GM12878 (cell line): ENCODE results near the gene AMBP. TPM values are rescaled to one million over a fixed set of nuclear protein-coding genes. Genes with fewer than 3 reads are reported as not detected.

ENCODE experiments used
- ATAC-seq: fragments of 200-7000 bp; cut with Tn5 transposase; 3 replicates; pipeline ENCODE4 v1.9.1; 2020; ENCODE audit warnings: mild to moderate bottlenecking, moderate library complexity
- BruUV-seq: library from RNA; stranded (reverse); fragments of 400-500 nt; replicated peaks from 2 replicates; lab custom pipeline; 2021; lab: Mats Ljungman, UMichigan
- CTCF ChIA-PET: fragments of 300-600 bp; sonication (Branson Sonifier 250); formaldehyde crosslinking; extraction: SDS; loops from one replicate; lab custom pipeline; 2021; ENCODE audit warnings: inconsistent platforms; lab: Yijun Ruan, JAX
- POLR2A ChIA-PET: fragments of 350-600 bp; formaldehyde crosslinking; extraction: SDS; loops from one replicate; lab custom pipeline; 2021; ENCODE audit warnings: inconsistent platforms; lab: Charles Lee
- RAD21 ChIA-PET: fragments of 300-600 bp; sonication (Branson Sonifier 250); formaldehyde crosslinking; loops from one replicate; lab custom pipeline; 2023; ENCODE audit warnings: antibody characterized with exemption; ENCODE audit not compliant: unreplicated experiment; lab: Charles Lee
- SMC1A ChIA-PET: fragments of 300-600 bp; sonication (Branson Sonifier 250); formaldehyde crosslinking; loops from one replicate; lab custom pipeline; 2023; ENCODE audit not compliant: unreplicated experiment, uncharacterized antibody; lab: Charles Lee
- DNase-seq: peaks from one replicate; pipeline ENCODE4 v3.0.0-alpha.2; 2011; ENCODE audit warnings: low read depth, low spot score
- FAIRE-seq: peaks from 3 replicates; lab custom pipeline; 2011; peaks lifted over from hg19 to GRCh38; lab: Jason Lieb, UNC
- H2AFZ ChIP-seq: 2 replicates; pipeline ENCODE4 v1.6.0; 2011; ENCODE audit warnings: low read depth, low read length, control low read depth; ENCODE audit not compliant: control insufficient read depth
- H3K27ac ChIP-seq: 2 replicates; pipeline ENCODE4 v1.5.1; 2011; ENCODE audit warnings: control low read depth; ENCODE audit not compliant: control insufficient read depth, insufficient read depth
- H3K27me3 ChIP-seq, 2 experiments: replicated peaks in 1 of 2; 2 replicates each; pipeline versions ENCODE4 v1.6.0 to v1.6.1; 2011; ENCODE audit warnings: low read length in 1 of 2; ENCODE audit not compliant: control insufficient read depth in 2 of 2, insufficient read depth in 2 of 2
- H3K36me3 ChIP-seq, 2 experiments: 2 replicates each; pipeline ENCODE4 v1.5.1; 2011; ENCODE audit warnings: low read length in 1 of 2; ENCODE audit not compliant: control insufficient read depth in 2 of 2, insufficient read depth in 2 of 2
- H3K4me1 ChIP-seq: 2 replicates; pipeline ENCODE4 v1.6.1; 2011; ENCODE audit warnings: mild to moderate bottlenecking, low read length, moderate library complexity, mixed read lengths; ENCODE audit not compliant: control insufficient read depth, insufficient read depth
- H3K4me2 ChIP-seq: 2 replicates; pipeline ENCODE4 v1.6.0; 2011; ENCODE audit warnings: control low read depth; ENCODE audit not compliant: control insufficient read depth, insufficient read depth
- H3K4me3 ChIP-seq: fragments of 200-600 bp; sonication (generic); 2 replicates; pipeline ENCODE4 v1.5.1; 2016
- H3K79me2 ChIP-seq: 2 replicates; pipeline ENCODE4 v1.6.0; 2011; ENCODE audit warnings: low read length; ENCODE audit not compliant: control insufficient read depth, insufficient read depth
- H3K9ac ChIP-seq: 2 replicates; pipeline ENCODE4 v1.8.0; 2011; ENCODE audit warnings: low read length, control low read depth, mixed read lengths; ENCODE audit not compliant: control insufficient read depth, insufficient read depth
- H3K9me3 ChIP-seq: replicated peaks from 3 replicates; pipeline ENCODE4 v1.5.1; 2011; ENCODE audit warnings: mild to moderate bottlenecking, low read length; ENCODE audit not compliant: control insufficient read depth, insufficient read depth
- H4K20me1 ChIP-seq: 2 replicates; pipeline ENCODE4 v1.6.0; 2011; ENCODE audit not compliant: control insufficient read depth, insufficient read depth
- ATF7 ChIP-seq: fragments of 450-650 bp; IDR thresholded peaks from 2 replicates; pipeline ENCODE4 v1.6.1; 2016; ENCODE audit warnings: low read depth, mild to moderate bottlenecking
- BACH1 ChIP-seq: fragments of 450-650 bp; IDR thresholded peaks from 2 replicates; pipeline ENCODE4 v1.6.1; 2017; ENCODE audit warnings: mild to moderate bottlenecking, borderline replicate concordance
- BRCA1 ChIP-seq: IDR thresholded peaks from 2 replicates; pipeline ENCODE4 v1.6.1; 2011; ENCODE audit warnings: low read depth, low read length, improper control_type of control experiment
- EGR1 ChIP-seq, 2 experiments: IDR thresholded peaks; 1 replicate in 1 of 2; 2 replicates in 1 of 2; pipeline ENCODE4 v1.6.1; 2011 to 2012; ENCODE audit warnings: low read depth in 2 of 2, low read length in 2 of 2, borderline replicate concordance in 1 of 2, mild to moderate bottlenecking in 1 of 2, moderate library complexity in 1 of 2
- ESRRA ChIP-seq: IDR thresholded peaks from 2 replicates; pipeline ENCODE4 v1.6.1; 2012; ENCODE audit warnings: mild to moderate bottlenecking, low read length, improper control_type of control experiment
- FOXM1 ChIP-seq: IDR thresholded peaks from 2 replicates; pipeline ENCODE4 v1.6.1; 2012; ENCODE audit warnings: low read depth, mild to moderate bottlenecking, inconsistent platforms, low read length, moderate library complexity
- GATAD2B ChIP-seq: fragments of 450-650 bp; conservative IDR thresholded peaks from 2 replicates; pipeline ENCODE4 v1.6.1; 2017; ENCODE audit warnings: low read depth, mild to moderate bottlenecking, moderate library complexity
- MEF2B ChIP-seq: fragments of 450-650 bp; IDR thresholded peaks from 2 replicates; pipeline ENCODE4 v1.6.1; 2018; ENCODE audit warnings: mild to moderate bottlenecking, moderate library complexity; ENCODE audit not compliant: partially characterized antibody, poor library complexity, severe bottlenecking
- NFXL1 ChIP-seq: fragments of 450-650 bp; IDR thresholded peaks from 2 replicates; pipeline ENCODE4 v1.6.1; 2017; ENCODE audit warnings: antibody characterized with exemption, mild to moderate bottlenecking, borderline replicate concordance
- SPI1 ChIP-seq: IDR thresholded peaks from 2 replicates; pipeline ENCODE4 v1.6.1; 2011; ENCODE audit warnings: low read depth, mild to moderate bottlenecking, low read length, moderate library complexity, borderline replicate concordance; ENCODE audit not compliant: insufficient read depth
- ZNF24 ChIP-seq: fragments of 450-650 bp; IDR thresholded peaks from 2 replicates; pipeline ENCODE4 v1.6.1; 2017; ENCODE audit warnings: antibody characterized with exemption, mild to moderate bottlenecking
- WGBS: methylation state at CpG from one replicate; pipeline ENCODE4 v1.1.6; 2016; ENCODE audit warnings: low lambda C conversion rate; ENCODE audit not compliant: insufficient replicate concordance, insufficient coverage; ENCODE audit errors: missing lambda C conversion rate; 5-methylcytosine and 5-hydroxymethylcytosine counted together
- in situ Hi-C: fragments of 300-500 bp; cut with MboI; formaldehyde crosslinking; loops from 9 replicates; pipeline ENCODE4 v1.14.3; 2018; ENCODE audit warnings: mixed read lengths
- intact Hi-C: fragments of 100-400 bp; cut with micrococcal nuclease; formaldehyde crosslinking; loops from one replicate; pipeline ENCODE4 v1.14.2; 2022; ENCODE audit not compliant: unreplicated experiment
- polyA plus RNA-seq, 11 experiments: library from polyadenylated mRNA; depleted of rRNA in 4 of 11; unstranded in 6 of 11; stranded (reverse) in 5 of 11; fragments of >200 nt; fragmentation: Nextera tagmentation in 4 of 11; fragmentation: Illumina TruSeq in 1 of 11; extraction: Ambion mirVana in 4 of 11; extraction: Trizol in 1 of 11; gene quantifications; 1 replicate in 1 of 11; 2 replicates in 10 of 11; pipeline versions ENCODE4 v1.2.1 to v1.2.3, GENCODE V29; 2011 to 2016; ENCODE audit warnings: inconsistent platforms in 2 of 11, missing spikeins in 2 of 11, low read depth in 1 of 11
- total RNA-seq, 4 experiments: library from RNA; depleted of rRNA in 3 of 4; stranded (reverse); fragments of >200 nt in 3 of 4; fragmentation: Illumina TruSeq in 1 of 4; extraction: Trizol in 1 of 4; gene quantifications; 2 replicates each; pipeline versions ENCODE4 v1.2.1 to v1.2.3, GENCODE V29; 2013 to 2021
- TF ChIP-seq, protein P1 (sequence below): fragments of 450-650 bp; IDR thresholded peaks from 2 replicates; pipeline ENCODE4 v1.6.1; 2017; ENCODE audit warnings: antibody characterized with exemption, mild to moderate bottlenecking, moderate library complexity
- TF ChIP-seq, protein P2 (sequence below): IDR thresholded peaks from 2 replicates; pipeline ENCODE4 v1.6.1; 2012; ENCODE audit warnings: low read depth, low read length, improper control_type of control experiment
- TF ChIP-seq, protein P3 (sequence below): fragments of 450-650 bp; formaldehyde crosslinking; IDR thresholded peaks from 2 replicates; pipeline ENCODE4 v1.5.0; 2022; ENCODE audit warnings: mild to moderate bottlenecking, missing genetic modification characterization

Gene AMBP
- total and polyA plus RNA-seq, 10 of the 15 experiments (the other 5 are each of a cell fraction or from before 2014, with no cell fraction given): 0.11 to 2.3 (median 0.18) TPM; not detected in 7

DNA sequence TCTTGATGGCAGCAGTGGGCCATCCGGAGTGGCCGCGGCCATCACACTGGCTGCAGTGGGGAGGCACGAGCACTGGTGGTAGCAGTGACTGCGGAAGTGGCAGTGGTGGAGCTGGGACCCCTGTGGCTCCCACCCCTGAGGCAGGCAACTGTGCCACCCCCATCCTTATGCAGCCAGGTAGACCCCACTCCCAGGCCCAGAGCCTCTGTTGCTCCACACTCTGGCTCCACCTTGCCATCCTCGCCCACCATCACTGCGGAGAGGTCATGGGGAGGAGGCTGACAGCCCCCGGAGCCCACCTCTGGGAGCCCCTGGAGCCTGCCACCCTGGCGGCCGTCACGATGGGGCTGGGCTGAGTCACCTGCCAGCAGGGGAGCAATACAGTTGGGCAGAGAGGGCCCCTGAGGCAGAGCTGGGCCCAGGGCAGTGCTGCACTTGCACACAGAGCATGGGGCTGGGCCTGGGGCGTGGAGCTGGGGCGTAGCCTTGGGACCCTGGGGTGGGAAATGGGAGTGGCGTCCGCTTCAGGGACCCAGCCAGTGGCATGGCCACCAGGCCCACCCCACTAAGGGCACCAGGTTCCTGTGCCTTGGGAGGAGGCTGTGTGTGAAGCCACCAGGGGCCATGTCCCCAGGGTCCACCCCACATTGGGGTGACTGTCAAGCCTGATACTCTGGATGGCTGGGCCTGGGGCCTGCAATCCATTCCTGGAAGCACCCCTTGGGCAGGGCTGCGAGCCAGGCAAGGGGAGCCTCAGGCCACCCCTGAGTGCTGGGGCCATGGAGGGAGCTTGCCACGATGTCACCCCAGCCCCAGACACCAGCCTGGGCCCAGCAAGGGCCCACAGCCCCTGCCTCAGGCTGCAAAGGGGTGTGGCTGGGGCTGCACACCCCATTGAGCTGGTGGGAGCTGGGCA is 7.7 kb downstream of the AMBP start:
- no peak for ATAC-seq
- TF ChIP-seq, protein P1, sequence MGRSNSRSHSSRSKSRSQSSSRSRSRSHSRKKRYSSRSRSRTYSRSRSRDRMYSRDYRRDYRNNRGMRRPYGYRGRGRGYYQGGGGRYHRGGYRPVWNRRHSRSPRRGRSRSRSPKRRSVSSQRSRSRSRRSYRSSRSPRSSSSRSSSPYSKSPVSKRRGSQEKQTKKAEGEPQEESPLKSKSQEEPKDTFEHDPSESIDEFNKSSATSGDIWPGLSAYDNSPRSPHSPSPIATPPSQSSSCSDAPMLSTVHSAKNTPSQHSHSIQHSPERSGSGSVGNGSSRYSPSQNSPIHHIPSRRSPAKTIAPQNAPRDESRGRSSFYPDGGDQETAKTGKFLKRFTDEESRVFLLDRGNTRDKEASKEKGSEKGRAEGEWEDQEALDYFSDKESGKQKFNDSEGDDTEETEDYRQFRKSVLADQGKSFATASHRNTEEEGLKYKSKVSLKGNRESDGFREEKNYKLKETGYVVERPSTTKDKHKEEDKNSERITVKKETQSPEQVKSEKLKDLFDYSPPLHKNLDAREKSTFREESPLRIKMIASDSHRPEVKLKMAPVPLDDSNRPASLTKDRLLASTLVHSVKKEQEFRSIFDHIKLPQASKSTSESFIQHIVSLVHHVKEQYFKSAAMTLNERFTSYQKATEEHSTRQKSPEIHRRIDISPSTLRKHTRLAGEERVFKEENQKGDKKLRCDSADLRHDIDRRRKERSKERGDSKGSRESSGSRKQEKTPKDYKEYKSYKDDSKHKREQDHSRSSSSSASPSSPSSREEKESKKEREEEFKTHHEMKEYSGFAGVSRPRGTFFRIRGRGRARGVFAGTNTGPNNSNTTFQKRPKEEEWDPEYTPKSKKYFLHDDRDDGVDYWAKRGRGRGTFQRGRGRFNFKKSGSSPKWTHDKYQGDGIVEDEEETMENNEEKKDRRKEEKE: no peak
- TF ChIP-seq EGR1 (IDR thresholded peaks at IDR 0.05; ENCODE audit: borderline replicate concordance in 1 of 2, low read depth in 2 of 2, low read length in 2 of 2) (no peak), BRCA1 (no peak), BACH1 (no peak), SPI1 (no peak), GATAD2B (no peak), NFXL1 (no peak), MEF2B (no peak), ATF7 (no peak), FOXM1 (no peak), ZNF24 (no peak), ESRRA (no peak)
- TF ChIP-seq, protein P2, sequence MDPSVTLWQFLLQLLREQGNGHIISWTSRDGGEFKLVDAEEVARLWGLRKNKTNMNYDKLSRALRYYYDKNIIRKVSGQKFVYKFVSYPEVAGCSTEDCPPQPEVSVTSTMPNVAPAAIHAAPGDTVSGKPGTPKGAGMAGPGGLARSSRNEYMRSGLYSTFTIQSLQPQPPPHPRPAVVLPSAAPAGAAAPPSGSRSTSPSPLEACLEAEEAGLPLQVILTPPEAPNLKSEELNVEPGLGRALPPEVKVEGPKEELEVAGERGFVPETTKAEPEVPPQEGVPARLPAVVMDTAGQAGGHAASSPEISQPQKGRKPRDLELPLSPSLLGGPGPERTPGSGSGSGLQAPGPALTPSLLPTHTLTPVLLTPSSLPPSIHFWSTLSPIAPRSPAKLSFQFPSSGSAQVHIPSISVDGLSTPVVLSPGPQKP: no peak
- TF ChIP-seq, protein P3, sequence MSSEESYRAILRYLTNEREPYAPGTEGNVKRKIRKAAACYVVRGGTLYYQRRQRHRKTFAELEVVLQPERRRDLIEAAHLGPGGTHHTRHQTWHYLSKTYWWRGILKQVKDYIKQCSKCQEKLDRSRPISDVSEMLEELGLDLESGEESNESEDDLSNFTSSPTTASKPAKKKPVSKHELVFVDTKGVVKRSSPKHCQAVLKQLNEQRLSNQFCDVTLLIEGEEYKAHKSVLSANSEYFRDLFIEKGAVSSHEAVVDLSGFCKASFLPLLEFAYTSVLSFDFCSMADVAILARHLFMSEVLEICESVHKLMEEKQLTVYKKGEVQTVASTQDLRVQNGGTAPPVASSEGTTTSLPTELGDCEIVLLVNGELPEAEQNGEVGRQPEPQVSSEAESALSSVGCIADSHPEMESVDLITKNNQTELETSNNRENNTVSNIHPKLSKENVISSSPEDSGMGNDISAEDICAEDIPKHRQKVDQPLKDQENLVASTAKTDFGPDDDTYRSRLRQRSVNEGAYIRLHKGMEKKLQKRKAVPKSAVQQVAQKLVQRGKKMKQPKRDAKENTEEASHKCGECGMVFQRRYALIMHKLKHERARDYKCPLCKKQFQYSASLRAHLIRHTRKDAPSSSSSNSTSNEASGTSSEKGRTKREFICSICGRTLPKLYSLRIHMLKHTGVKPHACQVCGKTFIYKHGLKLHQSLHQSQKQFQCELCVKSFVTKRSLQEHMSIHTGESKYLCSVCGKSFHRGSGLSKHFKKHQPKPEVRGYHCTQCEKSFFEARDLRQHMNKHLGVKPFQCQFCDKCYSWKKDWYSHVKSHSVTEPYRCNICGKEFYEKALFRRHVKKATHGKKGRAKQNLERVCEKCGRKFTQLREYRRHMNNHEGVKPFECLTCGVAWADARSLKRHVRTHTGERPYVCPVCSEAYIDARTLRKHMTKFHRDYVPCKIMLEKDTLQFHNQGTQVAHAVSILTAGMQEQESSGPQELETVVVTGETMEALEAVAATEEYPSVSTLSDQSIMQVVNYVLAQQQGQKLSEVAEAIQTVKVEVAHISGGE (CRISPR knock-in tag): no peak
- ChIA-PET CTCF (interaction anchor here (0.6 to 2.1 kb wide), 3 partner anchors 12 to 249 kb away, joined by 3 to 4 read pairs (median 3); no protein-coding TSS in a partner anchor), RAD21 (no interaction called here), POLR2A (no interaction called here), SMC1A (no interaction called here)
- DNase-seq: no peak
- 37% methylated on average over 17 of the region's 17 CpGs for WGBS
- Histone ChIP-seq H3K9ac (no peak overlapping the region), H3K4me1 (no peaks in the 10 kb centered on the region), H3K79me2 (no peaks in the 10 kb centered on the region), H4K20me1 (no peaks in the 10 kb centered on the region), H3K27ac (no peak overlapping the region), H3K4me3 (no peak overlapping the region), H2AFZ (no peak overlapping the region), H3K36me3 (no peaks in the 10 kb centered on the region), H3K27me3 (no peaks in the 10 kb centered on the region), H3K9me3 (no peaks in the 10 kb centered on the region; the same call in 2 of the 3 replicates), H3K4me2 (no peak overlapping the region)
- FAIRE-seq: no peak
- in situ Hi-C loops: no loop called here
- BruUV-seq: no TSS peak
- intact Hi-C loops: no loop called here
